GM19351 (cell line): ENCODE measurements around the gene NEGR1.

Source experiments
- ATAC-seq: cut with Tn5 transposase; IDR thresholded peaks from one replicate; pipeline ENCODE4 v1.9.1; 2021; ENCODE audit warnings: mild to moderate bottlenecking, moderate library complexity; ENCODE audit not compliant: unreplicated experiment

The NEGR1 gene

DNA sequence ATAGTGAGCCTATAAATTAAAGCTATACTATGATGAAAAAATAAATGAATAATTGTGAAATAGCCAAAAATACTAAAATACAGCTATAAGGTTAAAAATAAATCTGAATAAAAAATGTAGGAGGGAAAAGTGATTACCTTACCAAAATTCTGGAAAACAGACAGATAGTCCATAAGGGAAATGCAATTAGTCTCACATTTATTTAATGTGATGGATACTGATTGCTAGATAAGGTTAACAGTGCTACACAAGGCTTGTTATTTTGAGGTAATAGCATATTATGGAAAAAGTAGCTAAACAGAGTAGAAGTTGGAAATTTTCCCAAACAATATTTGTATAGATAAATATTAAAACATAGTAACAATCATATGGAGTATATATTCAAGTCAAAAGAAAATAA is 413.0 kb downstream of the NEGR1 start:
- ATAC-seq, result no peak

DNA sequence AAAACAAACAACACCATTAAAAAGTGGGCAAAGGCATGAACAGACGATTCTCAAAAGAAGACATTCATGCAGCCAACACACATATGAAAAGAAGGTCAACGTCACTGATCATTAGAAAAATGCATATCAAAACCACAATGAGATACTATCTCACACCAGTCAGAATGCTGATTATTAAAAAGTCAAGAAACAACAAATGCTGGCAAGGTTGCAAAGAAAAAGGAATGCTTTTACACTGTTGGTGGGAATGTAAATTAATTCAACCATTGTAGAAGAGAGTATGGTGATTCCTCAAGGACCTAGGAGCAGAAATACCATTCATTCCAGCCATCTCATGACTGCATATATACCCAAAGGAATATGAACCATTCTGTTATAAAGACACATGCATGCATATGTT is 419.6 kb downstream of the NEGR1 start:
- no peak for ATAC-seq

DNA sequence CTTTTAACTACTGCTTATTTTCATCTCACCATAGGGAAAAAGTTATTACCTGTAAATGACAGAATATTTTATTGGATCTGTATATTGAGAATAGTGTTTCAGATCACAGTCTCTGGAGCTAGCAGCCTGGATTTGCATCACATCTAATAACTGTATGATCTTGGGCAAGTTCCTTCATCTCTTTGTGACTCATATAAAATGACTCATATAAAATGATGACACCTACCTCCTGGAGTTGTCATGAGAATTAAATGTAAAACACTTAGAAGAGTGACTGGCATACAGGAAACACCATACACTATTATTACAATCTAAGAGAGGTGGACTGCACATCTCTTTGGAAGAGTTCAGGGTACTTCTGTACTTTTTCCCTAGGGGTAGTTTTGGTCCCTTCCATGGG is 421.3 kb downstream of the NEGR1 start:
- no peak for ATAC-seq

DNA sequence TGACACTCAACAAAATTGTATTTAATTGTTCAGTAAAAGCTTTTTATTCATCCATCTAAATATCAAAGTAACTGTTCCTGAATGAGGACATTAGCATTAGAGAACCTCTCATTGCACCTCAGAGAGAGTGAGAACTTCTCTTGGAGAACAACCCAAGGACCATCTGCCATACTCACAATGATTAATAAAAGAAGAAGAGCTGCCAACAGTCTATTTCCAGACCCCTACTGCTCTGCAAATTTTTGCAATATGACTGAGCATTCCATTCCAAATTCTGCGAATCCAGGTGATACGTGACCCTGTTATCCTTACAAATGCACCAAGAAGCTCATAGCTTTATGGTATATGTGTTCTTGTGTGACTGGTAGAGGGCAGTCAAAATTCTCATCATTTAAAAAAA is 422.5 kb downstream of the NEGR1 start:
- no peak for ATAC-seq

DNA sequence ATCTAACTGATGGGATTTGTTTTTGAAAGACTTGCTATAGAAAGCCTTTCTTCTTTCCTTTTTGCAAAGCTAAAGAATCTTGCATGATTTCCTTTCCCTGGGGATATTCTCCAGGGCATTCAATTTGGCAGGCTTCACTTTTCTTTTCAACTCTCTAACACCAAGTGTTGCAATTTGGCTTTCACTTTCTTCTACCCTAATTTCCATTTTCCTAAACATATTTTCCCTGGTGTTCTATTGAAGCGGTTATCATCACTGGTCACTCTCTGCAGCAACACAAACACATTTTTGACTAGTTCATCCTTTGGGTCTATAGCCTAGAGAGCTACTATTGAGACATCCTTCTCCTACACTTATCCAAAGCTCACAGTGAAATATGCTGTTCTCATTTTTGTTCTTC is 424.5 kb downstream of the NEGR1 start:
- ATAC-seq, result no peak

DNA sequence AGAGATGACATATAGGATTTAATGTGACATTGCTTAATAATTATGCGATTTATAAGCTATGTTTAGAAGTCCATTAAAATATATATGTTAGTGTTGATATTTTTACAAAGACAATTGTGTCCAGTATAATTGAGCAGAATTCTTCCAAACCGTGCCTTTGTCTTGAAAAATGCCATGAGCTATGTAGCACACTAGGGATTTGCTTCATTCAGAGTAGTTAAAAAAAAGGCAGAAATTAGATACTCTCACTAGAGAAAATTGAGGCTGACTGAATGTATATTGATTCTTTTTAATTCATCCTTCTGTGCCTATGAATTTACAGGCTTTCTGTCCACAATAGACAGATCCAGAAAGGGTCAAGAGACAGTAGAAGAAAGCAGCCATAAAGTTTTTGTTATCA is 429.0 kb downstream of the NEGR1 start:
- ATAC-seq, result no peak

DNA sequence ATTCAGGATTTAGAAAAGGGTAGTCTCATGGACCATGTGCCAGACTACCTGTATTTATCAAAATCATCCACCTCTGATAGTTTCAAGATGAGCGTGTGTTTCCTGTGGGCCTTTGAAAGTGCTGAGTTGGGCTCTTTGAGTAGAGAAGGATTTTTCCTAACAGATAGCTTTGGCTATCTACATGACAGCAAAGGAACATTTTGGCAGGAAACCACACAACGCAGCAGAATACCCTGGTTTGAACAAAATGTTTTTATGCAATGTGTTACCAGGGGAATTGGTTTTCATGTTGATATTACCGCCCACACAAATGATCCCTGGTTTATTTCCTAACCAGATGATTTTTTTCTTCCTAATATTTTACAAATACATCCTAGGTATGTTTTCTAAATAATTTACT is 431.4 kb downstream of the NEGR1 start:
- ATAC-seq, result no peak

DNA sequence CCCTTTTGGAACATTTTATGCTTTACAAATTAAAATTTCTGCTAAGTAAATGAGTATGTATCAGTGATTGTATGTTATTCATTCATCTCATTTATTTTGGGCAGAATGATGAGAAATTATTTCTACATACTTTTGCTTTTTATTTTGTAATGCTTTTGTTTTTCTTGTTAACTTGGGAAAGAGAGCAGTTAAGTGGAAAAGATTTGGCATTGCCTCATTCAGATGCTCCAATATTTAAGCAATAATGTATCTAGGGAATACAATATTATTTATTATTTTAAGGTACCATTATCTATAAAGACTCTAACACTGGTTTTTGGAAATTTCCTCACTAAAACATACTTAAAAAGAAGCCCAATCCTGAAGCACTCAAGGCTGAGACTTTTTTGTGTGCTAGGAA is 431.8 kb downstream of the NEGR1 start:
- no peak for ATAC-seq

DNA sequence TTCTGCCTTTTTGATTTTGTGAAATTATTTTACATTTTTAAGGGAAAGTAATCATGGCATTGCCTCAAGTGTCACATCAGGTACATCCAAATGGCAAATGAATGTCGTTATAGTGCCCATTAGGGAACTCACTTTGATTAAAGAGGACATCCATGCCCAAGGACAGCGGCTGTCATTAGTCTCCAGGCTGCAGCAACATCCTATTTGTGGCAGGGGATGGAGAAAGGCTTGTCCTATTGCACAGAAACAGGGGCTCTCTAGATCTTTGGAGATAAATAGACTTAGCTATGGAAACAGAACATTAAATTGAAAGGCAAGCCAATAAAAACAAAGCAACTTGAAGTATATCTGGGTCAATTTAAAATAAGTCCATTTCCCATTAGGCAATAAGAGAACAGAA is 439.3 kb downstream of the NEGR1 start:
- no peak for ATAC-seq

DNA sequence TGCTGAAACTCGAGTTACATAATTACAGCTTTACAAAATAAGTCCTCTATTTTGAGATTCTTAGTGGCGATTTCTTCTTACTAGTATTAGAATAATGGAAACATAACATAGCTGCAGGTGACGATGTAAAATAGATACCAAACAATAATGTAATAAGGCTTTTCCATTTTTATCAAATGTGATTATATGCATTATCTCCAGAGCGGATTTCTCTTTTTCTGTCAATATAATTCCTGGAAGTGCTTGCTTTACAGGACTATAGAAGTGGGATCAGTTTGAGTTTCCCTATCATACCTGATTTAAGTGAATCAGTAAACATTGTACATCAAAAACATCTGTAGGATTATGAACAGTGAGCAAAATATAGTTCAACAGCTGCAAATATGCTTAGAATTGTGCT is 442.5 kb downstream of the NEGR1 start:
- ATAC-seq, result no peak

DNA sequence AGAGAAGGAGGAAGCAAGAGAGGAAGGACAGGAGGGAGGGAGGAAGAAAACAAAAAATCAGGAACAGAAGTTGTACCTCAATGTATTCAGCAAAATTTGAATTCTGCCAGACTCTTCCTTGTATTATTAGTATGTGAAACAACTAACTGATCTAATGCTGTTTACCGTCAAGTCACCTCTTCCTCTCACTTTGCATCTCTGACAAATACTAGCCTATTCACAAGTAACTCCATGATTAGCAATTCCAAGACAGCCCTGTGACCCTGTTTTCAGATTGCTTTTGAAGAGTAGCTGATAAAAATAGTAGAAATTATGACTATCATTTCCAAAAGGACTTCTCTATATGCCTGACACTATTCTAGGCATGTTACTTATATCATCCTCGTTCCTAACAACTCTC is 445.4 kb downstream of the NEGR1 start:
- ATAC-seq, result no peak

DNA sequence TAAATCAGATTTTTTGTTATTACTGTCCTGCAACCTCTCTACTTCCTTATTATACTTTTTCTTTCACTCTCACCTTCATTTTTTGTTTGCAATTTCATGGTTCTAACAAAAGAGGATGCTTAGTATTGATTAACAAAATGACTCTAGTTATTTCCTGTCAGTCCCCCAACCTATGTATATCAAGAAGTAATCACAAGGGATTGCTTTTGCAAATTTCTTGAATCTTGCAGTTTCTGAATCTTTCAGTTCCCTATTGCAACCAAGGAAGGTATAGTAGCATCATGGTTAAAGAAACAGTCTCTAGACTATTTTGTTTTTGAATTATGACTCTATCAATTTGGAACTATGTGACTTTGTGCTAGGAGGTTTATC is 446.9 kb downstream of the NEGR1 start:
- ATAC-seq, result peak; percentile 66

DNA sequence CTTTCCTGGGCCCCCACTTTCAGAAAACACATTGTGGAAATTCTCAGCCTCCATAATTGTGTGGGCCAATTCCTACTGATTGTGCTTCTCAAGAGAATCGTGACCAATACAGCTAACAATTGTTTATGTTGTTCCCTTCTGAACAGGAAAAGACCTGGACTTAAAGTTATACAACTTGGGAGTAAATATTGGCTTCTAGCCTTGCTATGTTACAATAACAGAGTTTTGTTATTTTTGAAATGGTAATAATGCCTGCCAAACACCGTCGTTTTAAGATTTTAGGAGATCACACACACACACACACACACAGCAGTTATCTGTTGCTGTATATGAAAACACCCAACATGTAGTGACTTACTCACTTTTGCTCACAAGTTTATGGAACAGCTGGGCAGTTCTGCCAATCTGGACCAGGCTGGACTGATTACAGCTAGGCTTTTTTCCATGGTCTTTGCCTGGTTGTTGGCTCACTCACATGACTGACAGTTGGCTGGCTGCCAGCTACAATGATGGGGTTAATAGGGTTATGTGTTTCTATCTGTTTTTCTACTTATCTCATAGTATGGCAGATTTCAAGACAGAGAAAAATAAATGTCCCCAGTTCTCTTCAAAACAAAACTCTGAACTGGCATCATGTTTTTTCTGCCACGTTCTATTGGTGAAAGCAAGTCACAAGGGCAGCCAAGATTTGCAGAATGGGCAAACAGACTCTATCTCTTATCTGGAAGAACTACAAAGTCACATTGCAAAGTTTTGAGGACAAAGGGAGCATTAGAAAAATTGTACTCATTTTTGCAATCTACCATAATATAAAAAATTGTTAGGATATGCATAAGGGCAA is 447.5 kb downstream of the NEGR1 start:
- ATAC-seq, result no peak

DNA sequence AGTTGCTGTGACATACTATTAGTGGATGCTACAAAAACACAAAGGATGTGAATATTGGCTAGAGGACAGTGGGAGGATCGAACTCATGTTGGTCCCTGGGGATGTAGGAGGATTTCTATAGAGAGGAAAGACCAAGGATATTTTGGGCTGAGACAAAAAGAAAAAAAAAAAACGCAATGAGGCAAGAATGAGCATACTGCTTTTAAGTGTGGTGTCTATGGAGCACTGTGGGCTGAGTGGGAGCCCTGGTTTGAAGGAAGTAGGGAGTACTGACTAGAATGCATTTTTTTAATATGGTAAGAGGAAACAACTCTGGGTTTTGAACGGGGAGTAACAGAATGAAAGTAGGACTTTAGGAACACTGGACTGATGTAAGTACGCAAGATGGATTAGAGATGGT is 450.7 kb downstream of the NEGR1 start:
- ATAC-seq, result no peak

DNA sequence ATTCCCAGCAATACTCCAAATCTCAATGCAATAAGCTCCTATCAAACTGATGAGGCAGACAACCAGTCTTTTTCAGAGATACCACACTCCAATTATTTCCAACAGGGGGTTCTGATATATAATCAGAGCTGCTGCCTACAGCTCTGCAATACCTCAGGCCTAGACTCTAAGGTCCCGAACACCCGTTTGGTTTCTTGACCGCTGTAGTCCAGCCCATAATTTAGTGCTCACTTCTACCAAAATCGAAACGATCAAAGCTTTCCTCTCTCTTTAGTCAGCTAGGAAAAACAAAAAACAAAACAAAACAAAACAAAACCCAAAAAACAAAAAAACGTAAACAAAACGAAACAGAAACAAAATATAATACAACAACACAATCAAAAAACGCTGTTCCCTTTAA is 453.0 kb downstream of the NEGR1 start:
- ATAC-seq, result no peak

DNA sequence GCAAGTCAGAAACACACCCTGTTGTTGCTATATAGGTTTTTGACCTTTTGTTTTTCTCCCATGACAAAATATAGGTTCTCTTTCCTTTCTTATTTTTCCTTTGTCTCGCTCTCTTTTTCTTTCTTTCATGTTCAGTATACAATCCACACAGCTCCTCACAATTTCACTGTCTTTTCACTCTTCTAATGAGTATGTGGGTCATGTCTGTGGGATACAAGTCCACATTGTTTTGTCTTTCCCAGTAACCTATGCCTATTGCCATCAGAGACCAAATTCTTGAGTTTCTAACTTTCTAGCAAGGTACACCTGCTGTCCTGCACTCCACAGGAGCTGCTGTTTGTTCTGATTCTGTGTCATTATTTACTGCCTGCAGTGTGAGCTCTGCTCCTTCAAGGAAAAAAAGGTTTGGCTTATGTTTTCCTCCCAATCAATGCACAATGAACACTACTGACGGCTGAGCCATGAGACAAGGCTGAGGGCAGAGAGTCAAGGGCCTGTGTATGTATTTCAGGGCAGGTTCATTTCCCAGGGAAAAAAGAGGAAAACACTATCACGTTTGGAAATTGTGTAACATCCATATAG is 453.8 kb downstream of the NEGR1 start:
- no peak for ATAC-seq

DNA sequence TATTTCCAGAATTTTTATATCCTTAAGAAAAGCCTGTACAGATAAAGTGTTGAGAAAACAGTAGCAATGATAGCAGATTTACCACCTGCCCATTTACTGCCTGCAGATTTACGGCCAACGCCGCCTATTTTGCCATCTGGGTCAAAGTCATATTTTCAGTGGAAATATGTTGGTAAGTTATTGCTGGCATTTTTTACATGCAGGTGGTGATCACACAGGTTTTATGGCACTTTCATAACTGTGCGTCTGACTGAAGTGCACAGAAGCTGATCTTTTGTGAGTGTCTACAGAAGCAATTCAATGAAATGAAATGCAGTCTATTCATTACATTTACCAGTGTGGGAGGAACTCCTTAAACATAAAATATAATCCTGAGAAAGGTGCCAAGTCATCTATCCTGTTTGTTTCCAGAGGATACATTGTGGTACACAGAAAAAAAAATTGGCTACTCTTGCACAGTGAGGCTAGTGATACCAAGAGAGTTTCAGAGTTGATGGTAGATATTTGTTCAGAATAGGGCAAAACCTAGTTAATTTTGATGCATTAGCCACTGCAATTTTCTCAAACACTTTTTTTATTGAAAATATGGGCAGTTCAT is 458.5 kb downstream of the NEGR1 start:
- no peak for ATAC-seq

DNA sequence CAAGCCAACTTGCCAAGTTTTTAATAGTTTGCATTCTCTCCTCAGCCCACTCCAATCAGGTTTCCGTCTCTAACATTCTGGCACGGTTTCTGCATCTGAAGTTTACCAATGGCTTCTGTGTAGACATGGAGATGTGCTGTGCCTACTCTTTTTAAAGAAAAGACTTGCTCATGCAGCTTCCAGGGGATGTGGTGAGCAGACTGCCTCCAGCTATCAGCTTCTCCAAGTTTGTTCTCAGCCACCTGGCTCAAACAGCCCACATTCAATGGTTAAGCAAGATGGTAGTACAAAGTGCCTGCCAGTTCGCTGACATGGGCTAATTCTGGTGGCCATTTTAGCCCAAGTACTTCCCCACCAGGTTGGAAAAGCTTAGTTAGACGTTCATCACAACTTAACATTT is 465.3 kb downstream of the NEGR1 start:
- no peak for ATAC-seq

DNA sequence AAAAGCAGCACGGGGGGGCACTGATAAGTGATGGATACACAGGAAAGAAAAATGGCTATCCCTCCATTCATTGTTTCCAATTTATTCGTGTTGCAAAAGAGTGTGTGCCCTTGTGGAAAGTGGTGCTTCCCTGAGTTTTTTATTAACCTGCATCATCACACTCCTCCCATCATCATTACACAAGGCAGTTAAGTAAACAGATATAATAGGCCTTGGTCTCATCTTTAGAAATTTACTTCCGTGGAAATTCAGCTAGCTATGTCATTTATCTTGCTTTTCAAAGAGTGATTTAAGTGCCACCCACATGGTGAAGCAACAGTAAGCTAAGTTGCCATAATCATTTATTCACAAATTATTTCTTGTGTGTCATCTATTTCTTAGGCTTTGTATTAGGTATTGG is 473.3 kb downstream of the NEGR1 start:
- no peak for ATAC-seq

DNA sequence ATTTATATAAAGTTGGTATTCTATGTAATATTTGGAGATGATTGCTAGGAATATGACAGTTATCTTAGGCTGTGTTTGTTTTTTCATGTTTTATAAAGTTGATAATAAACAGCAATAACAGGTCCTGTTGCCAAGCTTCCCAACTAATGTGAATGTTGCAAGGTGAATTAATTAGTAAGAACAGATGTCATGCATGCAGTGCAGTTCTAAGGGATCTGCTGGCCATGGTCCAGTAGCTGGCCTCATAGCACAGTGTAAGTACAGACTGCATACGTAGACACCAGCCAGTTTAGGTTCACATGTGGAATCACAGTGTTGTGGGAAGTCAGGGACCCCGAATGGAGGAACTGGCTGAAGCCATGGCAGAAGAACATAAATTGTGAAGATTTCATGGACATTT is 478.2 kb downstream of the NEGR1 start:
- no peak for ATAC-seq

DNA sequence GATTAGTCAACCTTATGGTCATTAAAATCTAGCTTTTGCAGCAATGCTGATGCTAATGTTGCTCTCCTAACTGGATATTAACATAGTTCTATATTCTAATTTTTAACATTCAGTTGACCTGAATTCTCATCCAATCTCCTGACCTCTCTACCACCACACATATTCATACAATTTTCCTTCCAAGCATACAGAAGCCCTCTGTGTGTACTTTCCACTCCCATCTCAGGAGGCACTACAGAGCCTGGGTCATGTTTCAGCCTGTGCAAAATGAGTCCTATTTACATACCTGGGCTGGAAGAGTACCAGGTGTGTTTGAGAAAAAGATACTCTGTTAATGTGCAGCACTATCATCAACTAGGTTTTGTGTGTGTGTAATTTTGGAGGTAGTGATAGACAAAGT is 486.3 kb downstream of the NEGR1 start:
- ATAC-seq, result no peak

DNA sequence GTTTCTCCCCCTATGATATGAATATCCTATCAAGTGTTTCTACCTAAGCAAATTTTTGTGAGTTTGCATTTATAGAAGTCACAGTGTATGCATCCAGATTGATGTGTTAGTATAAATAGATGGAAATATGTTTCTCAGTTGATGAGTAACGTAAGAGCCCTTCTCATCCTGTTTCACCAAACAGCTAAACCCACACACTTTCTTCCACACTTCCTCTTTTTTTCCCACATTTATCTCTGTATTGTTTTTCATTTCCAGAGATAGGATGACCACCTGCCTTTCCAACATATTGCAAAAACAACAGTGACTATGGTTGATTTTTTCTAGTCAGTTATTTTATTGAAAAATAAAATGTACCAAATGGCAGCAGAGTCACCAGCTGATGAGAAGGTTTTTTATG is 490.1 kb downstream of the NEGR1 start:
- no peak for ATAC-seq

DNA sequence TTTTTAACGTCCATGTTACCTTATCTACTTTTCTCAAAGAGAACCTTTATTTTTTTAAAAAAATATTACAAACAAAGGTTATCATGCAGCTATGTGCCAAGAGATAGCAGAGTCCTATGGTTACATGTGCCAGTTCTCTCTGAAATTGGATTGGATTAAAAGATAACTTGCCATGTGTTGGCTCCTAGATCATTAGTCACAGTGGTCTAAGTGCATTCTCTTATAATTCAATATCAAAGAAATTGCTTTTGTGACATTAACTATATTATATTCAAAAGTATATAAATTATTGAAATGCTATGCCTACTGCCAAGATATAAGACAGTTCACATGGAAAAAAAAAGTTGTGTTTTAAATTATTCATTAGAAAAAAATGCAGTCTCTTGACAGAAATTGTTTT is 494.2 kb downstream of the NEGR1 start:
- ATAC-seq, result no peak
